ENCODE data around the gene ACSF2.
"Not testable (repeated sequence)": the region's sequence is repeated elsewhere in the genome, so short reads cannot be mapped to it uniquely, and the experiment has no call there.

Gene ACSF2

GRCh38 chr17:50412188-50412732 lies 13.8 kb upstream of the ACSF2 start:
- no peak for DNase-seq

GRCh38 chr17:50414808-50415207 lies 11.2 kb upstream of the ACSF2 start:
- DNase-seq, result no peak

GRCh38 chr17:50419577-50419976 lies 6.4 kb upstream of the ACSF2 start:
- not testable (repeated sequence) for DNase-seq

- no peak for DNase-seq
Measured at GRCh38 chr17:50420419-50421112, 5.5 kb upstream of the ACSF2 start.

GRCh38 chr17:50421308-50422051 lies 4.5 kb upstream of the ACSF2 start:
- no peak for DNase-seq

- no peak for DNase-seq
Measured at GRCh38 chr17:50422738-50423137, 3.3 kb upstream of the ACSF2 start.

- no peak for DNase-seq
Measured at GRCh38 chr17:50423553-50424159, 2.4 kb upstream of the ACSF2 start.

- DNase-seq, result no peak
Measured at GRCh38 chr17:50424246-50424995, 1.6 kb upstream of the ACSF2 start.

- DNase-seq, result no peak
Measured at GRCh38 chr17:50424996-50425681, 879 bp upstream of the ACSF2 start.

- no peak for DNase-seq
Measured at GRCh38 chr17:50426472-50426782, 409 bp downstream of the ACSF2 start.

GRCh38 chr17:50426814-50427787 lies 1.1 kb downstream of the ACSF2 start:
- DNase-seq, result peak; percentile 61

GRCh38 chr17:50428126-50428525 lies 2.1 kb downstream of the ACSF2 start:
- DNase-seq, result not testable (repeated sequence)

- no peak for DNase-seq
Measured at GRCh38 chr17:50428831-50429424, 2.9 kb downstream of the ACSF2 start.

GRCh38 chr17:50429793-50430192 lies 3.8 kb downstream of the ACSF2 start:
- no peak for DNase-seq

GRCh38 chr17:50430821-50431618 lies 5.0 kb downstream of the ACSF2 start:
- DNase-seq, result no peak

GRCh38 chr17:50432125-50432762 lies 6.2 kb downstream of the ACSF2 start:
- DNase-seq, result no peak

- no peak for DNase-seq
Measured at GRCh38 chr17:50437409-50437808, 11.4 kb downstream of the ACSF2 start.

GRCh38 chr17:50439008-50439407 lies 13.0 kb downstream of the ACSF2 start:
- DNase-seq, result no peak

- DNase-seq, result no peak
Measured at GRCh38 chr17:50440172-50440837, 14.3 kb downstream of the ACSF2 start.
